NOMO-1 (cell line): Measurements from ENCODE around the gene TBC1D17.

Source experiments
- DNase-seq, 2 experiments: peaks; one replicate each; lab custom pipeline; 2025; ENCODE audit not compliant: unreplicated experiment in 2 of 2; lab: John Stamatoyannopoulos, UW

Gene TBC1D17

GRCh38 chr19:49933643-49934042, 56.1 kb downstream of the TBC1D17 start:
- no peak for DNase-seq

GRCh38 chr19:49936549-49936948, 59.0 kb downstream of the TBC1D17 start:
- DNase-seq, result no peak

GRCh38 chr19:49937750-49938381, 60.4 kb downstream of the TBC1D17 start:
- peak; percentile 56 to 60 for DNase-seq
